ELF-1 (cell line): ENCODE results near the gene PPP1CA.

ENCODE experiments used
- DNase-seq: peaks from one replicate; pipeline ENCODE4 v3.0.0-alpha.2; 2016; ENCODE audit warnings: low read depth, low spot score

The PPP1CA gene

DNA sequence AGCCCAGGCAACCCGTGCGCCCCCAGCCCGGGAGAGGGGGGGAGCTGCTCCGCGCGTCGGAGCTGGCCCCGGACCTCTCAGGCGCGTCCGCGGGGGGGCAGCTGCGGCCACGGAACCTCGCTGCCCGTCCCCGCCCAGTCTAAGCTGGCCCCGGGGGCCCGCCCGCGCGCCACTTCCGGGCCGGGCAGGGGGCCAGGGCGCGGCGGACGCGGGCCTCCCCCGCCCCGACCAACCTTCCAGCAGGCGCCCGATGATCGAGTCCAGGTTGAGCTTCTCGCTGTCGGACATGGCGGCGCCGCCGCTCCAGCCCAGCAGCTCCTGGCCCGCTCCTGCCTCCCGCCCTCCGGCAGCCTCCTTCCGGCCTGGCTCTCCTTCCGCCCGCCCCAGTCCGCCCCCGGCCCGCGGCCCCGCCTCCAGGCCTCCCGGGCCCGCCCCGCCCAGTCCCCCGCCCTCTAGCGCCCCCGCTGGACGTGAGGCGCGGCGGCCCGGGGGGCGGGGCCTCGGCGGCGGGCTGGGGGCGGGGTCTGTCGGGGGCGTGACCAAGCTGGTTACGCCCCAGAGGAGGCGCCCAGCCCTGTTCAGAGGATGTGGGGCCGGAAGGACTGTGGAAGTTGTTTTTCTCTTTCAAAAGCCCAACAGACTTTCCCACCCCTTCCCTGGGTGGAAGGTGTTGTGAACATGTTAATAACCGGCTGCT lies at the start of gene PPP1CA:
TSS of gene PPP1CA (minus strand) at position 364 of the 697 bp plus-strand sequence. CDS start at position 288, 76 bp downstream.
- DNase-seq: peak; percentile 75

DNA sequence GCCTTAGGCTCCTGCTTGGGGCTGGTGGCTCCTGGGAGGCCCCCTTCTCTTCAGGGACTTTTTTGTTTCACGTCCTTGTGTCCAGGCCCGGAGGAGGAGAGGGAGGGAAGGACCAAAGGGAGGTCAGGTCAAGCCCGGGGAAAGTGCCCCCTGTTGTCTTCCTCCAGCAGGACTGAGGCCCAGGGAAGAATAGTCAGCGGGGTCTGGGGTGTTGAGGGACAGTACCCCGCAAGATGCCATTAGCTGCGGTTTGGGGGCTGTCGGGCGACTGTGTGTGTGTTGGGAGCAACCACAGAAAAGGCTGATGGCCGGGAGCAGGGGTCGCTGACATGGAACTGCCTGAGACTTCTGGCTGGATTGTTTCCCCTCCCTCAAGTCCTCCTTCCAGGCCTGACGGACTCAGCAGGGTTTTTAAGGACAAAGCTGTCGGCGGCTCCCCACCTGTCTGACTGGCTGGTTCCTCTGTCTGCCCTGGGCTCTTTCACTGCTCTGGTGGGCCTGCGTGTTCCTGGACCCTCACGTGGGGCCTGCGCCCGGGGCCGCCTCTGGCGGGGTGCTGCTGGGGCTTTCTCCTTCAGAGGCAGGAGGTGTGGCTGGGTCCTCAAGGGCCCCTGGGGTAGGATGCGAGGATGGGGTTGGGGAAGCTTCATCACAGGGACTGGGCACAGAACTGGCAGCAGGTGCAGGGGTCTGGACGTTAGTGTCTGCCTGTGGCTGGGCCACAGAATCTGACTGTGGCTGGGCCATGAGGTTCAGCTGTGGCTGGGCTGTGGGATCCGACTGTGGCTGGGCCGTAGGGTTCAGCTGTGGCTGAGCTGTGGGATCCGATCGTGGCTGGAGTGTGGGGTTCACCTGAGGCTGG lies 49.4 kb upstream of the PPP1CA start:
- DNase-seq: no peak

DNA sequence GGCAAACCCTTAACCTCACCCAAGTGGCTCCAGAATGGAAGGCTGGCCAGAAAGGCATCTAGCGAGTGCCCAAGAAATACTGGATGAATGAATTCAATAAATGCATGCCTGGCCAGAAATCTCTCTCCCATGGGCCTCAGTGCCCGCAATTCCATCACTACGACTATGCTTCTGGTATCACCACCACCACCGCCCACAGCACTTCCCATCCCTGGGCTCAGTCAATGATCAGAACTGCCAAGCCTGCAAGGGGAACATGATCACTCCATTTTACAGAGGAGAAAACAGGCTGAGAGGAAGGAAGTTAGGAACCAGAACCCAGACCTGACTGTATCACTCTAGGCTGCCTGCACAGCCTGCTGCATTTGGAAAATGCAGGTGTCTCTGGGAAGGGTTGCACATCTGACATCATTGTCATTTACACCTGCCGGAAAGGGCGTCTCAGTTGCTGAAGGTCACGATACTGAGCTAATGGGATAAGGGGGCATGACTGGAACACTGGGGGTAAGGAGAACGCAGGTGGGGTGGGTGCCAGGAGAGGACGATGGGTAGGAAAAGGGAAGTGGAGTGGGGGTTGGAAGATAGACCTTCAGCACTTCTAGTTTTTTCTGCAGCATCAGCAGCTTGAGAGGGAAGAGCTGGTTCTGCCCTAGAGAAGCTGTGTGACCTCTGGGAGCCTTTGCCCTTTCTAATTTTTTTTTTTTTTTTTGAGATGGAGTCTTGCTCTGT lies 47.6 kb upstream of the PPP1CA start:
- no peak for DNase-seq

DNA sequence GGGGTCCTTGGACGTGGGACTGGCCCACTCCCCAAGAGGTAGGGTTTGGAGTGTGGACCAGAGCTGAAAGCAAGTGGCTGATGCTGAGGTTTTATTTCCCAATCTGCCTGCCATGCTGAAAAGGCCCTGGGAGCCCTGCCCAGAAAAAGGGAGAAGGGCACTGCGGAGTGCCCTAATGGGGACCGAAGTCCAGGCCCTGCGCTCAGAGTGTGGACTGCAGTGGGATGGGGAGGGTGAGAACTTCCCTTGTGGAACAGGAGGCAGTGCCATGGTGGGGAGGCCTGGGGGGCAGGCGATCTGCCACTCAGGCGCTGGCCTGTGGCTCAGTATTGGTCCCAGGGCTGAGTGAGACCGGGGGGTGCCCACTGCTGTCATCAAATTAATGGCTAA lies 46.6 kb upstream of the PPP1CA start:
- DNase-seq: no peak

DNA sequence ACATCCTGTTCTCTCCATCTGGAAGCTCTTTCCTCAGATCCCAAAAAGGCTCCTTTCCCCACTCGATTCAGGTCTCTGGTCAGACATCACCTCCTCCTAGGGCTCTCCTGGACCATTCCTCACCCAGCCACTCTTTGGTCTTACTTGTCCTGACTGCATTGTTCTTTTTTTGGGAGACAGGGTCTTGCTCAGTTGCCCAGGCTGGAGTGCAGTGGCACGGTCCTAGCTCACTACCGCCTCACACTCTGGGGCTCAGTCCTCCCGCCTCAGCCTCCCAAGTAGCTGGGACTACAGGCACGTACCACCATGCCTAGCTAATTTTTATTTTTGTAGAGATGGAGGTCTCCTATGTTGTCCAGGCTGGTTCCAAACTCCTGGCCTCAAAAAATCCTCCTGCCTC lies 43.9 kb upstream of the PPP1CA start:
- no peak for DNase-seq

DNA sequence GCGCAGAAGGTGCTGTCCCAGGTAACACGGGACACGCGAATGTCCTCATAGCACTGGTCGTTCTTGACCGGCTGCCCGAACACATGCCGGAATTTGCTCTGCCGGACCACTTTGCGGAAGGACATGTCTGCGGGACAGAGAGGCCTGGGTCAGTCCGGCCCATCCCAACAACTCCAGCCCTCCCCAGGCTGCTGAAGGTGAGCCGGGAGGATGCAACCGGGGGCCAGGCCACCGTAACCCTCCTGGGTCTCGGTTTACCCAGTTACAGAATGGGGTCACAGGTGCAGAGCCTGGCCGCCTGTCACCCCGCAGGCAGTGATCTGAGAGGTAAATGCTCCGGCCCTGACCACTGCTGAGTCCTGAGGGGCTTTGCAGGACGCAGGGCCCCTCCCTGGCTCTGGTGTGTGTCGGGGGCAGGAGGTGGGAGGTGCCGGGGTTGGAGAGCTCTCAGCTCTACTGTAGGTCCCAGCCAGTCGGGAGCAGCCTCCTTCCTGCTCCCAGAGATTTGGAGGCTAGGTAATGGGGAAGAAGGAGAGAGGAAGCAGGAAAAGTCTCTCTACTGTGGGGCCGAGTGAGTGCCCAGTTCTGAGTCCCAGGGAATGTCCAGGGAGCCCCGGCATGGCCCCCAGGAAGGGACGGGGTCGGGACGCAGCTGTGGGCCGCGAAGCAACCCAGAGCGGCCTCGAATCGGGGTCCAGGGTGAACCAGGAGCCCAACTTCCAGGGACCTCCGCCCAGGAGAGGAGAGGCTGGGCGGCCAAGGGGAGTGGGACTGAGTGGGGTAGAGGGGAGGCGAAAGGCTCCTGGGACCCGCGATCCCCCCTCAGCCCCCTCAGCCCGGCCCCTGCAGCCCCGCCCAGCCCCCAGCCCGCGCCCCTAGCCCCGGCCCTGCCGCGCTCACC lies 41.1 kb upstream of the PPP1CA start:
- no peak for DNase-seq

DNA sequence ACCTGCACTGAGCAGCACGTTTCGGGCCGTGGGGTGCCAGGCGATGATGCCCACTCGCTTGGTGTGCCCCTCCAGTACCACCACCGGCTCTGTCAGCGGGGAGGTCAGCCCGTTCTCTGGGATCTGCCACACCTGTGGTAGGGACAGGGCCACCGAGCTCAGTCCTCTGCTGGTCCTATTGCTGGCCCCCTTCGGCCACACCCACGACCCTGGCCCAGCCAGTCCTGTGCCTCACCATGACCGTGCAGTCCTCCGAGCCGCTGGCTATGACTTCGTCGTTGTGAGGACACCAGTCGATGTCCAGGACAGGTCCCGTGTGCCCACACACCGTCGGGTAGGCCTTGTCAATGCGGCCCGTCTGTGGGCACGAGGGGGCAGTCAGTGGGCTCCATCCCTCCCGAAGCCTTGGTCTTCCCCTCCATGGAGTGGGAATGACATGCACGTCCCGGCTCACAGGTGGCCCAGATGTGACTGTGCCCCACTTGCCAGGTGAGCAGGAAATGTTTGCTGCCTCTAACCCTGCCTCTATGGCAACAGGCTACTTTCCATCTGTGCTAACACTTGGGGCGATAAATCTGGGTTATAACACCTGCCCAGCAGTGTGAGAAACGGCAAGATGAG lies 40.2 kb upstream of the PPP1CA start:
- DNase-seq: no peak

DNA sequence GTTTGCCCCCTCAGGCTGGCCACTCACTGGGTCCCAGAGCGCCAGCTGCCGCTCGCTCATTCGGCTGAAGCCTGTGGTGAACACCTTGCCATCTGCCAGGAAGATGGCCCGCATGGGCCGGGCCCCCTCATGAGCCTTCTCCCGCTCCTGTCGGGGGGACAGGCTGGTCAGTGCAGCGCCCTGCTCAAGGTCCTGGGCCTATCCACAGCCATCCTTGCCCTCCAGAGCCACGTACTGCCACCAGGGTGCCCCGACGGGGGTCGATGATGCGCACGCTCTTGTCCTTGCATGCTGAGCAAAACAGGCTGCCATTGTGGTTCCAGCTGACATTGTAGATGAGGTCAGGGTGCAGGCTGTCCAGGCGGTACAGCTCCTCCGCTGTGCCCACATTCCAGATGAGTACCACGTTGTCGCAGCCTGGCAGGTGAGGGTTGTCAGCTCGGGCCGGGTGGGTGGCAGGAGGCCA lies 39.5 kb upstream of the PPP1CA start:
- no peak for DNase-seq

DNA sequence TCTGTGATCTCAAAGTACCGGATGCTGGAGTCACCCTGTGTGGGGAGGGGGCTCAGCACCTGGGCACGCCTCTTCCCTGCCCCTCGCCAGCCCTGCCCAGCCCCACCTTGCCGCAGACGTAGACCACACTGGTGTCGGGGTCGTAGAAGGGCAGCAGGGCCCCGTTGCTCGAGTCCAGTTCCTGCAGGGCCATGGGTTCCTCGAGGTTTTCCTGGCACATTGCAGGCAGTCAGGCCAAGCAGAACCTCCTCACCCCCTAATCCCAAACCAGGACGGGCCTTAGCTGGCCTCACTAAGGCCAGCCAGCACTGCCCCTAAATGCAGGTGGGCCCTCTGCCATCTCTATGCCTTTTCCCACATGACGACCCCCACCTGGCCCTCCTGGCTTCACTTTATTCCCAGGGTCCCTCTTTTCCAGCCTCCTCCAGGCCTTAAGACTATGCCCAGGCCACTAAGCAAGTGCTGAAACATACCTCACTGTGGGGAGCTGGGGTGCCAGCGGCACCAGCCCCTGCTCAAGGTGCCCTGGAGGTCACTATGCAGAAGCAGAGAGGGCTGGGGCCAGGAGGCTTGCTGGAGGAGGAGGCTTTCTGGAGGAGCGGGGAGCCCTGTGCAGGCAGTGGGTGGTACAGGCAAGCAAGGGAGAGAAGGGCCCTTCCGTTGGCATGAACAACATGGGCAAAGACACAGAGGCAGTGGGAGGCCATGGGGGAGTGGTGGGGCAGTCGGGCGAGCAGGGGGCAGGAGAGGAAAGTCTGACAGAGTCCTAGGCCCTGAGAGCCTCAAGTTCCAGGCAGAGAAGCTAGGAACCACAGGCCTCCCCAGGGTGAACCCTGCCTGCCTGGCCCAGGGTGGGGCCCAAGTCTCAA lies 38.8 kb upstream of the PPP1CA start:
- no peak for DNase-seq

DNA sequence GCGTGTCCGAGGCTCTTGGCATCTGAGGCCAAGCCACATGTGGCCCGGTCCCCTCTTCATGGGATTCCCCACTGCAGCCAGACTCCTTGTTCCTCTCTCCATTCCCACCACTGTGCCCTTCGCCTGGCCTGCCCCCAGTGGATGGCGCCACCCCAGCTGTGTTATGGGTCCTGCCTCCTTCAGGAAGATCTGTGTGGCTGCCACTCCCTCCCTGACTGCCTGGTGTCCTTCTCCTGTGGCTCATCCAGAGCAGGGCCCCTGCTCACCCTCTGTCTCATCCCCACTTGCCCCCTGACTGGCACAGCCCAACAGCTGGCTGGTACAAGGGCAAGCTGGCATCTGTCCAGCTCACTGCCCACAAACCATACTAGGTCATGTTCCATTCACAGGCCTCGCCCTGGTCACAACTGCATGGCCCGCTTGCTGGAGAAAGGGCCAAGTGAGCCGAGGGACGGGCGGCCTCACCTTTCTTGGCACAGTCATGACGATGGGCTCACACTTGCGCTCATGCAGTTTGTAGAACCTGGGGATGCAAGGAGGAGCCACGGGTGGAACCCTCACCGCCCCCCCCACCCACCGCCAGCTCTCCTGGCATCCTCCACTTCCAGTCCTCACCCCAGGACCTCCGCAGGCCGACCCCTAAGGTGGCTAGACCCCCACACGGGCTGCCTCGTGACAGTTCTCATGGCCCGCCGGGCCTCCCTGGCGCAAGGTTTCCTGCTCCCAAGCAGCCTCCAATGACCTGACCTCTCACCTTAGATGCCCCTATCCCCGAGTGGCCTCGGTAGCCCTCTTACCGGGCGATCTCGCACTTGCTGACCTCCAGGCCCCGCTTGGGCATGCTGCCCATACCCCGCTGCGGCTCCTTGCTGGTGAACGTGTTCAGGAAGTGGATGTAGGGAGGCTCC lies 37.9 kb upstream of the PPP1CA start:
- no peak for DNase-seq

DNA sequence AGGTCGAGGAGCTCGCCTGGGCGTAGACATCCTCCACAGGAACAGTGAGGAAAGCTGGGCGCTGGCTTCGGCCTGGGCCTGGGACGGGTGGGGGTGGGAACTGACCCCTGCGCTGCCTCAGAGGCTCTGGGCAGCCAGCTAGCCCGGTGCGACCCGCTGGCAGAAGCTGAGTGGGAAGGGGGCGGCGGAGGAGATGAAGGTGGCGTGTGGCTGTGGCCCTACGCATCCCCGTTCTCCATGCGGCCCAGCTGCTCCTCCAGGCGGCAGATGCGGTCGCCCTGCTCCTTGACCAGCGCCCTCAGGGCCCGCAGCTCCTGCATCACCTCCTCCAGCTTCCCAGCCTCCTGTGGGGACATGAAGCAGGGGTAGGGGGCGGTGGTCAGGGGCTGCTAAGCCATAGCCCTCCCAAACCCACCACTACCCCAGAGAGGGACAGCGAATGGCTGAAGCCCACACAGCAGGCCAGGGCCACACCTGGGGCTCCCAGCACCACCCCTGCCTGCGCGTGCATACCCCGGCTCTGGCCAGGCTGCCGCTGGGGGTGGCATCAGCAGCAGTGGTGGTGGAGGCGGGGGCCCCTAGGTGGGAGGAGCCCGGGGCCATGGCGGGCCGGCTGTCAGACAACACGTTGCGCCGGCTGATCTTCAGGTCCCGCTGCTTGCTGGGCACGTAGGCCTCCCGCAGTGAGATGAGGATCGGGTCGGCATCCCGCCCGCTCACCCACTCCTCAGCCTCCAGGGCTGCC lies 36.7 kb upstream of the PPP1CA start:
- peak; percentile 67 for DNase-seq

DNA sequence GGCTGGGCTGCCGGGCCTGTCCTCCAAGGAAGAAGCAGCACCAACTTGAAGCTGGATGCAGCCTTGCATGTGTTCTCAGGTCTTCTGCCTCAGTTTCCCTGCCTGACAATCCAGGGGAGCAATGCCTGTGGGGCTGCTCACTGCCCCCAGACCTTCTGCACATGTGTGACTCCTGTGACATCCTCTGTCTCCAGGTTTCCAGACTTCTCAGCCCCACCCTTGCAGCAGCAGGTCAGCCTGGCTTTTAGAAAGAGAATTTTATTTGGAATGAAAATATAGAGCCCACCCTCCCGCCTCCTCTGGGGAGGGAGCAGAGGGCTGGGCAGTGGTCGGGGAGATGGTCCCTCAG lies 36.1 kb upstream of the PPP1CA start:
- no peak for DNase-seq

DNA sequence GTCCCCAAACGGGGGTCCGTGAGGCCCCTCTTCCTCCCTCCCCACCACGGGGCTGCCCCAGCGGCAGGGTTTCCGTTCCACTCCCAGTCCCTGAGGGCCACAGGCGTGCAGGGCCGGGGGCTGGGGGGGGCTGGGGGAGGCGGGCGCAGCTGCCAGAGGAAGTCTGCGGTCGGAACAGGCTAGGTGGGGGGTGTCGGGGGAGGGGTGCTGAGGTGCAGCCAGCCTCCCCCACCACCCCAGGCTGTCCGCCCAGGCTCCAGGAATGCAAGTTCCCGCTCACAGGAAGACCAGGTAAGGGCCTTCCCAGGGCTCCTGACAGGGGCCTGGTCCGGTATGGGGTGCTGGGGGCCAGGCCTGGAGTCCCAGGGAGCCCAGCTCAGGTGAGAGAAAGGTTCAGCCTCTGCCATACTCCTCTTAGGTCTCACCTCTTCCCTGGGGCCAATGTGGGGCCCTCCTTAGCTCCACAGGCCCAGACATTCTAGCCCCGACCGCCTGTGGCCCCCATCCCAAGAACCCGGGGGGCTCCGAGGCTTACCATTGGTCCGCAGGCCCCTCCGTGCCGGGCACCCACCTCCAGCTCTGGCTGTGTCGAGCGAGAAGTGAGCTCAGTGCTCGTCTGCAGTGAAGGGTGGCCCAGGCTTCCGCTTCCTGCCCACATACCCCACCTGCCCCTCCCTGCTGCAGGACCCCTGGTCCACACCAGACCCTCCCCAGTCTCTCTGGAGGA lies 35.6 kb upstream of the PPP1CA start, which contains the start of gene PTPRCAP:
TSS of gene PTPRCAP (minus strand) at position 601 of the 727 bp plus-strand sequence. CDS start at position 538, 63 bp downstream.
- DNase-seq: no peak

DNA sequence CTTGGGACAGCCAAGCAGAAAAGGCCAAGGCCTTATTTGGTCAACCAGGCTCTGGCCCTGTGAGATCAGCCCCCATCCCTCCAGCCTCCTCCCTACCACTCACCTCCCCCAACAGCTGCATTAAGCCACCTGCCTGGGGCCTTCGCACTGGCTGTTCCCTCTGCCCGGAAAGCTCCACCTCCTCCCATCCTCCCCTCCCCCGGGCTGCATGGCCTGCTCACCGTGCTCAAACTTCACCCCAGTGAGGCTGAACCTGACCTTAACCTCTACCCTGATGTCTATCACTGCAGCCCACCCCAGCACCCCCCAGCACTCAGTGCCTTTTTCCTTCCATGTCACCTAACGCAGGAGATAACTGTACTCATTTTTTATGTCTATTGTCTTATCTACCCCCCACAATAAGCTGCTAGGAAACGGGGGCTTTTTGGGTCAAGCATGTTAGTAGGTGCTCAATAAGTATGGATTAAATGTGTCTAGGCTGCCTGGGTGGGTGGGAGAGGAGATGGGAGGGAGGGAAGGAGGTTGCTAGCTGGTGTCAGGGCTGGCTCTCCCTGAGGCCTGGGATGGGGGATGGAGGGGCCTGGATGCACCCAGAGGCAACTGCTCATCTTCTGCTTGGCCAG lies 34.9 kb upstream of the PPP1CA start:
- DNase-seq: peak; percentile 92

DNA sequence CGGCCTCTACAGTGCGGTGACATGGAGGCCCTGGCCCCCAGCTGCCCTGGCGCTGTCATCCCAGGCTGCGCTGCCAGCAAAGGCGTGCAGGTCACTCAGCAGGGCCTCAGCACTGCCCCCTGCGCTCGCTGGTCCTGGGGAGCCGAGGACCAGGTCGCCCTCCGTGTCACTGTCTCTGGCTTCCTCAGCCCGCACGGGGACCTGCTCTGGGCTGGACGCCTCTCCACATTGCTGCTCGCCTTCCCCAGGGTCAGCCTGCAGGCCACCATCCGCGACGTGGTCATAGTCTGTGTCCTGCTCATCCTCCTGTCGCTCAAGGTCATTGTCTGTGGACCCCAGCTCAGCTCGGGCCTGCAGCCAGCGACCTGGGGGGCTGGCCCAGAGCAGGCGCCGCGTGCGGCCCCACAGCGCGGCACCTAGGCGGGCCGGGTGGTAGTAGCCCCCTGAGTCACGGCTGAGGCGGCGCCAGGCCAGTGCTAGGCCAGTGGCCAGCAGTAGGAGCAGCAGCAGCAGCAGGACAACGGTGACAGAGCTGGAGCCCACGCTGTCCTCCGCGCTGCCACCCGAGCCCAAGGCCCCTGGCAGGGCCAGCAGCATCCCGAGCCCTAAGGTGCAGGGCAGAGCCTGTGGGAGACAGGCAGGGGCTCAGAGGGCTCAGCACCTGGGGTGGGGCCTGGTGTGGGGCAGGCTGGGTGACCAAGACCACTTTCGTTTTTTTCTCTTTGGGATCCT lies 34.2 kb upstream of the PPP1CA start:
- no peak for DNase-seq
